Esophagus muscularis mucosa (tissue), 4 donors: ENCODE measurements around the gene VEZF1. TPM values are rescaled to one million over a fixed set of nuclear protein-coding genes. Genes with fewer than 3 reads are reported as not detected.

ENCODE experiments used
- DNase-seq: peaks from one replicate; pipeline ENCODE4 v3.0.0-alpha.2; 2017; ENCODE audit errors: extremely low spot score
- H3K27ac ChIP-seq, 4 donors: fragments of 200-600 bp; sonication (generic); replicated peaks in 1 of 4; 1 replicate in 3 of 4; 2 replicates in 1 of 4; pipeline ENCODE4 v1.5.1; 2016 to 2019; ENCODE audit warnings: mild to moderate bottlenecking in 1 of 4
- H3K27me3 ChIP-seq, 4 donors: fragments of 200-600 bp; sonication (generic); one replicate each; pipeline versions ENCODE4 v1.5.1 to v1.6.0; 2016 to 2019
- H3K36me3 ChIP-seq, 4 donors: fragments of 200-600 bp; sonication (generic); one replicate each; pipeline ENCODE4 v1.5.1; 2016 to 2019
- H3K4me1 ChIP-seq, 4 donors: fragments of 200-600 bp; sonication (generic); one replicate each; pipeline ENCODE4 v1.5.1; 2016 to 2019
- H3K4me3 ChIP-seq, 4 donors: fragments of 200-600 bp; sonication (generic); 1 replicate in 2 of 4; 2 replicates in 2 of 4; pipeline ENCODE4 v1.5.1; 2016 to 2019; ENCODE audit warnings: mild to moderate bottlenecking in 4 of 4, moderate library complexity in 1 of 4
- H3K9me3 ChIP-seq, 4 donors: fragments of 200-600 bp; sonication (generic); 1 replicate in 3 of 4; 2 replicates in 1 of 4; pipeline ENCODE4 v1.5.1; 2016 to 2019
- CTCF ChIP-seq, 3 experiments: fragments of 200-600 bp in 2 of 3; fragments of 450-650 bp in 1 of 3; sonication (generic) in 2 of 3; IDR thresholded peaks; one replicate each; pipeline ENCODE4 v1.5.1; 2017 to 2019; ENCODE audit warnings: antibody characterized with exemption in 3 of 3, mild to moderate bottlenecking in 2 of 3, moderate library complexity in 1 of 3
- EP300 ChIP-seq: sonication (generic); formaldehyde crosslinking; IDR thresholded peaks from one replicate; pipeline ENCODE4 v1.6.1; 2017; ENCODE audit warnings: antibody characterized with exemption
- POLR2A ChIP-seq: fragments of 450-650 bp; IDR thresholded peaks from one replicate; pipeline ENCODE4 v1.6.1; 2017; ENCODE audit warnings: antibody characterized with exemption, moderate library complexity, mild to moderate bottlenecking, low read depth
- POLR2AphosphoS5 ChIP-seq, 2 donors: sonication (generic); formaldehyde crosslinking; IDR thresholded peaks; one replicate each; pipeline ENCODE4 v1.6.1; 2017; ENCODE audit warnings: antibody characterized with exemption in 2 of 2
- WGBS: methylation state at CpG from one replicate; pipeline ENCODE4 v1.1.5; 2018; 5-methylcytosine and 5-hydroxymethylcytosine counted together
- intact Hi-C: fragments of 100-400 bp; cut with DNase I; formaldehyde crosslinking; loops from one replicate; pipeline ENCODE4 v1.15.1; 2023
- total RNA-seq, 4 donors: library from RNA; depleted of rRNA; stranded (reverse); fragments of >200 nt; gene quantifications; one replicate each; pipeline versions ENCODE4 v1.1.0 to v1.2.1, GENCODE V29; 2016

Gene VEZF1
- total RNA-seq, 4 donors from 2014 or later = 98.9 to 154 (median 121) TPM

DNA sequence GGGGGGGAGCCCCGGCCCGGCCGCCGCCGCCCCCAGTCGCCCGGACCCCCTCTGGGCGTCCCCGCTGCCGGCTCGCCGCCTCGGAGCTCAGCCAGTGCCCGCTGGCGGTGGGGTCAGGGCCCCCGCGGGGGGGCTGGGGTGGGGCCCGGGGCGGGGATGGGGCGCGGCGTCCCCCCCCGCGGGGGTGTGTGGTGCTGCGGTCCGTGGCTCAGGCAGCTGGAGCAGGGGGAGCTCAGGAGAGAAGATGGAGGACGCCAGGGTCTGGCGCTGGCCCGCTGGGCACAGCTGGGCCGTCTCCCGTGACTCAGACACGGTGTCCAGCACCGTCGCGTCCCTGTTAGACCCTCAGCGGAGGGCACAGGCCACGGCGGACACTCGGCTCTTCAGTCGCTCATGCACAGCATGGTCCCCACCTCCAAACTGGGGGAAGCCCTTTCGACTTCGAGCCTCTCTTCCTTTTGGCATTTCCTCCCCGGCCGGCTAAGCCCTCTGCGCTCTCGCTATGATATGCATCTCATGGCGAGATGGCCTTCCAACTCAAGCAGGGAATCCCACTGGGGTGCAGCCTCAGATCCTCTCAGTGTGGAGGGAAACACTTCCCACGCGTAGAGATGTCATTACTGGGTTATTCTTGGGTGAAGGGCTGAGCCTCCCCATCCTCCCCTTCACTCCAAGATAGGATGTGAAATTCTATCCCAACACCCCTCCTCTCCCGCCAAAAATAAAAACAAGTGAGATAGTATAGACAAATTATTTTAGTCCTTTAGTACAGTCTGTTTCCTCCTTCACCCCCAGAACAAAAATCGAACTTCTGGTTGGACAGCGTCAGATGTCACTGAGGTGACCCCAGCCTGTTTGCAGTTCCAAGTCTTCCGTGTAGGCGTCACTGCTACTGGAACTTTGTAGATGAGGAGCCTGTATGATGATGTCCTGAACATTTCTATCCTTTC is 522 bp upstream of the VEZF1 start:
- no peaks in the 10 kb centered on the region for H3K9me3 ChIP-seq
- DNase-seq = peak; percentile 93
- H3K36me3 ChIP-seq = no peaks in the 10 kb centered on the region
- 3% methylated on average over 15 of the region's 54 CpGs for WGBS
- intact Hi-C loops = loop anchor here (5.0 kb wide), 3 partner anchors 36 to 111 kb away; no protein-coding TSS in a partner anchor
- no peak for TF ChIP-seq CTCF (IDR thresholded peaks at IDR 0.05)
- no peak for TF ChIP-seq EP300
- TF ChIP-seq POLR2A = no peak
- TF ChIP-seq POLR2AphosphoS5 (IDR thresholded peaks at IDR 0.05) = peak; percentile 49 to 79
- peak overlapping the region; percentile 97 to 98 (median 98) for H3K27ac ChIP-seq
- peaks cover 37 to 58% (median 53%) of the 10 kb centered on the region in 4 donors for H3K4me1 ChIP-seq
- H3K4me3 ChIP-seq = peak overlapping the region; percentile 77 to 92 (median 83)
- H3K27me3 ChIP-seq = no peaks in the 10 kb centered on the region

GRCh38 chr17:57986841-57987580 is 1.0 kb downstream of the VEZF1 start:
- Histone ChIP-seq H3K9me3 (no peaks in the 10 kb centered on the region), H3K36me3 (peaks cover 0 to 10% (median 0%) of the 10 kb centered on the region in 4 donors), H3K27ac (peak overlapping the region; percentile 97 to 98 (median 98)), H3K4me1 (peaks cover 49 to 62% (median 61%) of the 10 kb centered on the region in 4 donors), H3K4me3 (peak overlapping the region; percentile 77 to 92 (median 83)), H3K27me3 (no peaks in the 10 kb centered on the region)
- WGBS = under 1% methylated on average over 38 of the region's 38 CpGs
- no peak for DNase-seq
- intact Hi-C loops = loop anchor here (5.0 kb wide), 3 partner anchors 35 to 110 kb away; no protein-coding TSS in a partner anchor
- TF ChIP-seq POLR2AphosphoS5 (IDR thresholded peaks at IDR 0.05) (peak; percentile 57 to 88), CTCF (IDR thresholded peaks at IDR 0.05) (no peak), POLR2A (peak; percentile 14), EP300 (no peak)

- Histone ChIP-seq H3K36me3 (peaks cover 0 to 15% (median 3%) of the 10 kb centered on the region in 4 donors), H3K27me3 (no peaks in the 10 kb centered on the region), H3K27ac (peak overlapping the region; percentile 97 to 98 (median 98)), H3K4me1 (peaks cover 55 to 76% (median 75%) of the 10 kb centered on the region in 4 donors), H3K9me3 (no peaks in the 10 kb centered on the region), H3K4me3 (peak overlapping the region; percentile 20 to 92 (median 55))
- DNase-seq = no peak
- intact Hi-C loops = loop anchor here (5.0 kb wide), 3 partner anchors 33 to 108 kb away; no protein-coding TSS in a partner anchor
- TF ChIP-seq CTCF (IDR thresholded peaks at IDR 0.05) (no peak), POLR2A (no peak), EP300 (no peak), POLR2AphosphoS5 (IDR thresholded peaks at IDR 0.05) (peak in 1 of 2 donors; percentile 36)
- 6% methylated on average over 1 of the region's 1 CpG for WGBS
Measured at GRCh38 chr17:57985675-57985974, 2.4 kb downstream of the VEZF1 start.

GRCh38 chr17:57984936-57985674 is 2.9 kb downstream of the VEZF1 start:
- Histone ChIP-seq H3K27me3 (no peaks in the 10 kb centered on the region), H3K4me1 (peaks cover 55 to 81% (median 79%) of the 10 kb centered on the region in 4 donors), H3K4me3 (peak overlapping the region; percentile 20 to 92 (median 55)), H3K36me3 (peaks cover 5 to 21% (median 8%) of the 10 kb centered on the region in 4 donors), H3K9me3 (no peaks in the 10 kb centered on the region), H3K27ac (peak overlapping the region; percentile 97 to 98 (median 98))
- TF ChIP-seq POLR2AphosphoS5 (IDR thresholded peaks at IDR 0.05) (no peak), EP300 (no peak), CTCF (IDR thresholded peaks at IDR 0.05) (no peak), POLR2A (no peak)
- no peak for DNase-seq
- WGBS = 35% methylated on average over 4 of the region's 4 CpGs
- intact Hi-C loops = loop anchor here (5.0 kb wide), 3 partner anchors 33 to 108 kb away; no protein-coding TSS in a partner anchor
